ENCODE data around the gene GLDN. TPM values are rescaled to one million over a fixed set of nuclear protein-coding genes. Genes with fewer than 3 reads are reported as not detected.

Gene GLDN
- total RNA-seq, 1 experiment from 2014 or later: 0.57 TPM

GRCh38 chr15:51332206-51333147, 9.0 kb upstream of the GLDN start:
- no TSS peak for BruUV-seq (replicated peaks)
- Histone ChIP-seq H3K27ac (ENCODE audit: low read length) (no peak overlapping the region), H3K36me3 (ENCODE audit: control insufficient read depth, insufficient read depth, low read length) (no peaks in the 10 kb centered on the region), H3K4me1 (ENCODE audit: control insufficient read depth, insufficient read depth, low read length) (no peaks in the 10 kb centered on the region), H3K4me3 (ENCODE audit: low read depth in 2 of 2, low read length in 2 of 2) (no peak overlapping the region), H3K9me3 (ENCODE audit: control insufficient read depth, insufficient read depth, low read depth, low read length) (no peaks in the 10 kb centered on the region), H3K27me3 (ENCODE audit: control insufficient read depth, insufficient read depth, low read length) (peaks cover 13% of the 10 kb centered on the region)
- ChIA-PET CTCF (no interaction called here), POLR2A (interaction anchor here (0.6 kb wide), 1 partner anchor 17 kb away, joined by 3 read pairs; no protein-coding TSS in a partner anchor)
- no peak for DNase-seq (ENCODE audit: low read depth, low spot score)
- in situ Hi-C loops (cut with HindIII; ENCODE audit: low pct_unique_long_range_greater_than_20kb, low sequenced_read_pairs) (no loop called here), intact Hi-C loops (cut with micrococcal nuclease; ENCODE audit: unreplicated experiment) (no loop called here)
- TF ChIP-seq REST (IDR thresholded peaks at IDR 0.05; ENCODE audit: insufficient read depth in 1 of 2, low read depth in 2 of 2, low read length in 1 of 2) (no peak), CTCF (IDR thresholded peaks at IDR 0.05) (no peak), SIN3A (IDR thresholded peaks at IDR 0.05; ENCODE audit: borderline replicate concordance, insufficient read depth, low read depth, low read length) (no peak), TCF7L2 (IDR thresholded peaks at IDR 0.05; ENCODE audit: low read depth, low read length) (no peak), POLR2AphosphoS5 (IDR thresholded peaks at IDR 0.05; ENCODE audit: low read depth, low read length) (no peak)
- no peak for ATAC-seq

GRCh38 chr15:51333571-51333970, 7.9 kb upstream of the GLDN start:
- Histone ChIP-seq H3K9me3 (ENCODE audit: control insufficient read depth, insufficient read depth, low read depth, low read length) (no peaks in the 10 kb centered on the region), H3K27me3 (ENCODE audit: control insufficient read depth, insufficient read depth, low read length) (peaks cover 13% of the 10 kb centered on the region), H3K4me1 (ENCODE audit: control insufficient read depth, insufficient read depth, low read length) (no peaks in the 10 kb centered on the region), H3K27ac (ENCODE audit: low read length) (no peak overlapping the region), H3K4me3 (ENCODE audit: low read depth in 2 of 2, low read length in 2 of 2) (no peak overlapping the region), H3K36me3 (ENCODE audit: control insufficient read depth, insufficient read depth, low read length) (no peaks in the 10 kb centered on the region)
- ATAC-seq: no peak
- no peak for TF ChIP-seq TCF7L2 (IDR thresholded peaks at IDR 0.05; ENCODE audit: low read depth, low read length)
- no peak for TF ChIP-seq POLR2AphosphoS5 (IDR thresholded peaks at IDR 0.05; ENCODE audit: low read depth, low read length)
- no peak for TF ChIP-seq CTCF (IDR thresholded peaks at IDR 0.05)
- TF ChIP-seq REST (IDR thresholded peaks at IDR 0.05; ENCODE audit: insufficient read depth in 1 of 2, low read depth in 2 of 2, low read length in 1 of 2): no peak
- TF ChIP-seq SIN3A (IDR thresholded peaks at IDR 0.05; ENCODE audit: borderline replicate concordance, insufficient read depth, low read depth, low read length): no peak
- intact Hi-C loops (cut with micrococcal nuclease; ENCODE audit: unreplicated experiment): no loop called here
- in situ Hi-C loops (cut with HindIII; ENCODE audit: low pct_unique_long_range_greater_than_20kb, low sequenced_read_pairs): no loop called here
- ChIA-PET POLR2A (no interaction called here), CTCF (no interaction called here)
- BruUV-seq (replicated peaks): no TSS peak
- DNase-seq (ENCODE audit: low read depth, low spot score): no peak
